Fibroblast of skin of back (primary cell): ENCODE measurements around the gene FAM131B.

Experiments used
- DNase-seq: peaks from one replicate; pipeline ENCODE4 v3.0.0-alpha.2; 2013

Gene FAM131B

DNA sequence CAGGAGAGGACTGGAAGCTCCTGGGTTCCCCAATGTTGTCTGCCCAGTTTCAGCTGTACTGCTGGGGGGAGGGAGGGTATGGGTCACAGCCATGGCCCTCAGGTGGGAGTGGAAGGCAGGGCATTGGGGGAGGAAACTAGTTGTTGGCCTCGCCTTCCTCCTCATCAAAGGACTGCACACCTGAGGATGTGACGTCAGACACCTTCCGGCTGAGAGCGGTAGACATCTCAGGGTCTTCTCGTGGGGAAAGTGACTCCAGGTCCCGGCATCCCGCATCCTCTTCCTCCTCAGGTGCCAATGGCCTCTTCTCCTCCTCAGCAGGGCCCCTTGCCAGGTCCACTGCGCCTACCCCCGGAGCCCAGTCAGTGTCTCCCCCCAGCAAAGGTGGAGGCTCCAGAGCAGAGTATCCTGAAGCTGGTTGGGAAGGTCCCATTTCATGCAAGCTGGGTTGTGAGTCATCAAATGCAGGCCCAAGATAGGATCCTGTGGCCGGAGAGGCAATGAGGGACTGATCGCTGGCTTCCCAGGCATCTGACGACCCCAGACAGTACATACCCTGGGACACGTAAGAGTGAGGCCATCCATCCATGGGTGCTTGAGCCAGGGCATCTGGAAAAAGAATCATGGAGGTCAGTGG is 6.0 kb downstream of the FAM131B start:
- no peak for DNase-seq

DNA sequence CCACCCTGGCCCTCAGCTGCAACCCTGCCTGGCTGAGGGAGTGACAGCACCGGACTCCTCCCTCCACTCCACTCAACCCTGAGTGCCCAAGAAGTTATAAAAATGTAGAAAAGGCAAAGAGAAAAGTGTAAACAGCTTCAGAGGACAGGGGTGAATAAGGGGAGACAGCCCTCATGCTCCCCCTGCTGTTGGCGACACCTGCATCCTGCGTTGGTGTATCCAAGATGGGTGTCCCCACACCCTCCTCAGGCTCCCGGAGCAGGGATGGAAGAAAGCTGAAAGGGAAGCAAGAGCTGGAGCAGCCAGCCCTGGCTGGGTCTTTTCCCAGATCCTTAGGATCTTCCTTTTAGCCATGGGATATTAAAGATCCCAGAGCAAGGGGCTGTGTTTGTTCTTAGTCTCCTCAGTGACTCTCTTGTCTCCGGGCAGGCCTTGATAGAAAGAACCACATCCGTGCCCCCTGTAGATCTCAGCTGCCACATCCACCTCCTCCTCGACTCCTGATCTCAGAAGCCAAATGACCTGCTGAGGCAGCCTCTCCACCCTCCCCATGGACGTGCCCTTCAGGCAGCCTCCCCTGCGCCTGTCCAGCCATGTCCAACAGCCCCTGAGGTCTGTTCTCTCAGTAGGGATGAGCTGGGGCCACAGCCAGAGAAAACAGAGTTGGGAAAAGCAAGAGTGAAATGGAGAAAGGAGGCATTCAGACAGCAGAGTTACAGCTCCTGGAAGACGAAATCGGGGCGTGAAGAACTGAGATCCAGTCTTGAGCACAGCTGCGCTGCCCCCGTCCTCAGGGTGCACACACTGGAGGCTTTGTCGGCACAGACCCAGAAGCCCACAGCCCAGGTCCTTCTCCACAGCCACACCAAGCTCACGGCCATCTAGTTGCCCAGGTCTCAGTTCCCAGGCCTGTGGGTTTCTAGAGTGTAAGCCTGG is 6.8 kb downstream of the FAM131B start:
- DNase-seq = no peak

DNA sequence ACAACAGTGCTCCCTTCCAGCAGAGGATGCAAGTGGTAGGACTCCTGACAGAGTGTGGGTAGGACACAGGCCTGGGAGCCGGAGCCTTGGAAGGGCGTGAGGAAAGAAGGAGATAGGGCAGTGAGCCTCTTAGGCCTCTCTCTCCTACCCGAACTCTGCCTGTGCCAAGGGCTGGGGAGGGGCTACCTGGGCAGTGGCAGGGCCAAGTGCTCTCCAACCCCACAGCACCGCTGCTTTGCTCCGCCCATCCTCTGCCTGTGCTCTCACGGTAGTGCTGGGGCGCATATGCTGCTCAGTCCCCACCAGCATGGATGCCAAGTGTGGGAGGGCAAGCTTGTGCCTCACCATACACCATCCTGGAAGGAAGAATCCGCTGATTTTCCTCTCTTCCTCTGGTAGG is 7.5 kb downstream of the FAM131B start:
- no peak for DNase-seq

DNA sequence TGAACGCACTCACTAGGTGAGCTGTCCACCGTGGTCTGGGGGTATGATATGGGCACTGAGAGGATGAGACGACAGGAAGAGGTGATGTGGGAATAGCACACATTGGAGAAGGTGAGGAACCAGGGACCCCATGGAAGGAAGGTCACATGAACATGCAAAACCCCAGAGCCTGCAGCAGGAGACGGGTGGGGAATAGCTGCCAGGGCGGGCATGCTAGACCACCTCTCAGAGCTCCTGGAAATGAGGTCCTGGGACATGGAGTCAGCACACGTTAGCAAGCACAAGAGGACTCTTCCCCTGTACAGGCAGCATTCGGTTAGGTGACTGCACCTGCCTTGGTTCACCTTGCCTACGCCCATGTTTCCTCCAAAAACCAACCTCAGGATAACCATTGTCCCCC is 8.1 kb downstream of the FAM131B start:
- no peak for DNase-seq

DNA sequence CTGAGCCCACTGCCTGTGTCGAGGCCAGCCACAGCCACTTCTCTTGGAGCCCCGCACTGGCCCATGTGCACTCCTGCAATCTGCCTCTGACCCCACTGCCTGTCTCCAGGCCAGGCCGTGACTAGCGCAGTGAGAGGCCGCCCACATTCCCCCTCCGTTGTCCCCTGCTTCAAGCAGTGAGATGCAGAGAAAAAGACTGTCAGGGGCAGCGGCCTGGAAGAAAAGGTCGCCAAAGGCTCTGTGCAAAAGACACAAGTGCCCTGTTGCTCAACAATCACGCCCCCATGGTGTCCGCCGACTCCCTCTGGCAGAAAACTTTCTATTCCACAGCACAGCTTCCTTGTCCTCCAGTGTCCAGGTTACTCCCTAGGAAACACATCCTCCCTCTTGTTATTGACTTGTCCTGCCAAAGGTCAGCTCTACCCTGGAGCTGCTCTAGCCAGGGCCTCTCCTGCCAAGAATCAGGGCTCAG is 9.9 kb downstream of the FAM131B start:
- no peak for DNase-seq

DNA sequence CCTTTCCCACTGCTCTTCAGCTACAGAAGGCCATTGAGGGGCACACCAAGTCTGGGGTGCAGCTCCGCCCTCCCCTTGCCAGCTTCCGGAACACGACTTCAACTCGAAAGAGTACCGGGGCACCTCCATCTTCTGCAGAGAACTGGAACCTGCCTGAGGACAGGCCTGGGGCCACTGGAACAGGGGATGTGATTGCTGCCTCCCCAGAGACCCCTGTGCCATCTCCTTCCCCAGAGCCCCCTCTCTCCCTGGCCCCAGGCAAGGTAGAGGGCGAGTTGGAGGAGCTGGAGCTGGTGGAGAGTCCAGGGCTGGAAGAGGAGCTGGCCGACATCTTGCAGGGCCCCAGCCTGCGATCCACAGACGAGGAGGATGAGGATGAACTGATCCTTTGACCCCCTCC is 10.9 kb downstream of the FAM131B start:
- no peak for DNase-seq

DNA sequence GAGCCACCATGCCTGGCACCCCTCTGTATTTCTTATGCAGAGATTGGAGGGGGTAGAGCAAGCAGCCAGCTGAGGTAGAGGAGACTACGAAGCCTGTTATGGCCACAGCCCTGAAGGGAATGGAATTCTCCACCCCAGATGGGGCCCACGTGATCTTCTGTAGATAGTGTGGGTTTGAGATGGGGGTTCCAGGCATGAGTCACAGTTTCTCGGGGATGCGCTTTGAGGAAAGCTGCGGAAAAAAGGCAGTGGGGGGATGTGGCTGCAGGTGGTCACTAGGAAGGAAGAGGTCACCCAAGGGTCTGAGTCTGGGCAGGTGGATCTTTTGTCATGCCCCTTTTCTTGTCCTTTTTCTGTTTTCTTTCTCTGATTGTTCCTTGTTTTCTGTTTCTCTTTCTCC is 11.5 kb downstream of the FAM131B start:
- no peak for DNase-seq

GRCh38 chr7:143347950-143348349 is 14.6 kb downstream of the FAM131B start:
- no peak for DNase-seq

- DNase-seq = no peak
Measured at GRCh38 chr7:143346018-143346417, 16.5 kb downstream of the FAM131B start.

DNA sequence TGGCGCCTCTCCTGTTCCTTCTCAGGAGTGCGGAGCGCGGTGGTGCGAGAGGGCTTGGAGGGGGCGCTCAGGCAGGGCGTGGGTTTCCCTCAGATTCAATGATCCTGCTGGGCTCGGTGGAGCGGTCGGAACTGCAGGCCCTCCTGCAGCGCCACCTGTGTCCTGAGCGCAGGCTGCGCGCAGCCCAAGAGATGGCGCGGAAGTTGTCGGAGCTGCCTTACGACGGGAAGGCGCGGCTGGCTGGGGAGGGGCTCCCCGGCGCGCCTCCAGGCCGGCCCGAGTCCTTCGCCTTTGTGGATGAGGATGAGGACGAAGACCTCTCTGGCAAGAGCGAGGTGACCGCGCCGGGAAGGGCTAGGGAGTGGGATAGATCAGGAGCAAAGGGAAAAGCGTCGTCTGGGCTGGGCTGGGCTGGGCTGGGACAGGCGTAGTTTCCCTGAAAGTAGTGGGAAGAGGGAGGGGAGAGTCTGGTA is 17.0 kb downstream of the FAM131B start:
- peak; percentile 19 for DNase-seq

DNA sequence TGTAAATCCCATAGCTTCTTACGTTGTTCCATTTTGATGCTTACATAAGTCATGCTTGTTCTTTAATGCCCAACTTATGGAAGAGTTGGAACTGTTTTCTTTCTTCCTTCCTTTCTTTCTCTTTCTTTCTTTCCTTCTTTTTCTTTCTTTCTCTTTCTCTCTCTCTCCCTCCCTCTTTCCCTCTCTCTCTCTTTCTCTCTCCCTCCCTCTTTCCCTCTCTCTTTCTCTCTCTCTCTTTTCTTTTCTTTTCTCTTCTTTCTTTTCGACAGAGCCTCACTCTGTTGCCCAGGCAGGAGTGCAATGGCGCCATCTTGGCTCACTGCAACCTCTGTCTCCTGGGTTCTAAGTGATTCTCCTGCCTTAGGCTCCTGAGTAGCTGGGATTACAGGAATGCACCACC is 18.9 kb downstream of the FAM131B start:
- no peak for DNase-seq

GRCh38 chr7:143341842-143342241 is 20.7 kb downstream of the FAM131B start:
- DNase-seq = no peak

DNA sequence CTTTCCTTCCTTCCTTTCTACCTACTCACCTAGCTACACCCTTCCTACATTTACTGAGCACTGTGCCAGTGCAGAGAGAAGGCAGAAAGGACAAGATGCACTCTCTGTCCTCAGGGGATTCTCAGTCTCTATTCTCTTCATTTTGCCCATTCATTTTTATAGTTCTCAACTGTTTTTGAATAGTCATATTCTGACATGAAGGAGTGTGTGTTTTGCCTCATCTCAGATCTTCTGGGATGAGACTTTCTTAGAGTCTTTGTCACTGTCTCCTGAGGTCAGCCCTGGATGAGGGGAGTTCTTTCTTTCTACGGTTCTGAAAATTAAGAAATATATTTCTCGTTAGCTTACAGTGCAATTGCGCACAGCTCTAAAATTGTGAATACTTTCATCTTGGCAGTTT is 25.3 kb downstream of the FAM131B start:
- DNase-seq = no peak

GRCh38 chr7:143334244-143334643 is 28.3 kb downstream of the FAM131B start:
- no peak for DNase-seq

DNA sequence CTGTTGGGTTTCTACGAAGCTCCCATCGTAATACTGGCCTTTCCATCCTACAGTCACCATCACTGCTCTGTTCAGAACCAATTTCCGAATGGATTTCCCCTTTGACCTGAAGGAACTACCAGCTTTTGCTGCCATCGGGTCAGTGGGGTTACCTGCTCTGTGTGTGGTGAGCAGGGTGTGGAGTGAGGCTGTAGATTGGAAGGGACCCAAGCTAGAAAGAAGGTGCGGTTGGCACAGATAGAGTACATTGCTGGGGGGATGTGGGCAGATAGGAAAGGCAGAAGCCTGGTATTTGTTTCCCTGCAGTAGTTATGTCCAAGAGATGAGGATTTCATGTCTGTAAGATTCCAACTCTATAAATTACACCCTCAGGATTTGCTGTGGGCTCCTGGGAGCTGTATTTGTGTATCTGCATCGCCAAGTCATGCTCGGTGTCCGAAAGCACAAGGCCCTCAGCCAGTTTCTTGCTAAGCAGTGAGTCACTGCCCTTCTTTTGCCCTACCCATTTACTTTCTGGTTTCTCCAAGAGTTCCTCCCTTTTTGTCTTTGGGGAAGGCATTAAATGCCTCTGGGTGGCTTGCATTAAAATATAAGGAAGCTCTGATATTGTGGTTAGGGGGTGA is 31.2 kb downstream of the FAM131B start:
- peak; percentile 80 for DNase-seq

DNA sequence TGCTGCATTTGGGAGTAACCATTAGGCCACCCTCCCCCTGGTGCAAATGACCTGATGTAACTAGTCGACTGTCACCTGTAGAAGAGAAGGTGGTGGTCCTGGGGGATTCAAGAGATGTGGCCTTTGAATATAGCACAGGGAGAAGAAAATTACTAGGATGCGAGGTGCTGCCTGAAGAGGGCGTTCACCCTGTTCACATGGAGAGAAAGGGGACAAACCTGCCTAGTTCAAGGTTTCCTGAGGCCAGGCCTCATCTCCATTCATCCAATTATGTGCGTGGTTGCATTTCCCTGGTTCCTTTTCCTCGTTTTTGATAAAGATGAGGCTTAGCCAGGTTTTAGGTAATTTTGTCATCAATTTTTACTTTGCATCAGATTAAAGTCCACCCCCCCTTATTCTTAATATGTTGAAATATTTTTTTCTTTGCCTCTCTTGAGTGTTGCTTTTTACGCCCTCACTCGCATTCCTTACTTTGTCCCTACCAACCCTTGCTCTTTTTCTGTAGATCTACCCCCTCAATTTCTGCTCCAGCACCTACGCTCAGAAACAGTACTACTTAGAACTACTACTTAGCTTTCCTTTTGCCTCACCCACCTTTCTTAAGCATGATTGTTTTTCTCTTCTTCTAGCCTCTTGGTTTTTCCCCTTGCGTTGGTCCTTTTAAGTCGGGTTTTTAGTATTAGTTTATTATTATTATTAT is 32.9 kb downstream of the FAM131B start:
- DNase-seq = no peak

DNA sequence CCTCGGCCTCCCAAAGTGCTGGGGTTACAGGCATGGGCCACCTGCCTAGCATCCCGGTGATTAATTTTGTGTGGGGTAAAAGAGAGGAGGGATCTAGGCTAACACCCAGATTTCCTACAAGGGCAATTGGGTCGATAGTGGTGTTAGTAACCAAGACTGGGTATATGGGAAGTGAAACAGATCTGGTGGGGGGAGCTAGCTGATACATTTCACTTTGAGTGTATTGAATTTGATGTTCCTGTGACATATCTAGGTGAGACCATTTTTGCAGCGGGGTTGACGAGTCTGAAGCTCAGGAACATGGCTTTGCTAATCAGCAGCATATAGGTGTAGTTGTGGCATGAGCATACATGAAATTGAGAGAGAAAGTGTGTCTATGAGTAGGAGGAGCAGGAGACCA is 34.6 kb downstream of the FAM131B start:
- DNase-seq = no peak

GRCh38 chr7:143325240-143325639 is 37.3 kb downstream of the FAM131B start:
- DNase-seq = peak; percentile 6

- DNase-seq = no peak
Measured at GRCh38 chr7:143323653-143324052, 38.9 kb downstream of the FAM131B start.

DNA sequence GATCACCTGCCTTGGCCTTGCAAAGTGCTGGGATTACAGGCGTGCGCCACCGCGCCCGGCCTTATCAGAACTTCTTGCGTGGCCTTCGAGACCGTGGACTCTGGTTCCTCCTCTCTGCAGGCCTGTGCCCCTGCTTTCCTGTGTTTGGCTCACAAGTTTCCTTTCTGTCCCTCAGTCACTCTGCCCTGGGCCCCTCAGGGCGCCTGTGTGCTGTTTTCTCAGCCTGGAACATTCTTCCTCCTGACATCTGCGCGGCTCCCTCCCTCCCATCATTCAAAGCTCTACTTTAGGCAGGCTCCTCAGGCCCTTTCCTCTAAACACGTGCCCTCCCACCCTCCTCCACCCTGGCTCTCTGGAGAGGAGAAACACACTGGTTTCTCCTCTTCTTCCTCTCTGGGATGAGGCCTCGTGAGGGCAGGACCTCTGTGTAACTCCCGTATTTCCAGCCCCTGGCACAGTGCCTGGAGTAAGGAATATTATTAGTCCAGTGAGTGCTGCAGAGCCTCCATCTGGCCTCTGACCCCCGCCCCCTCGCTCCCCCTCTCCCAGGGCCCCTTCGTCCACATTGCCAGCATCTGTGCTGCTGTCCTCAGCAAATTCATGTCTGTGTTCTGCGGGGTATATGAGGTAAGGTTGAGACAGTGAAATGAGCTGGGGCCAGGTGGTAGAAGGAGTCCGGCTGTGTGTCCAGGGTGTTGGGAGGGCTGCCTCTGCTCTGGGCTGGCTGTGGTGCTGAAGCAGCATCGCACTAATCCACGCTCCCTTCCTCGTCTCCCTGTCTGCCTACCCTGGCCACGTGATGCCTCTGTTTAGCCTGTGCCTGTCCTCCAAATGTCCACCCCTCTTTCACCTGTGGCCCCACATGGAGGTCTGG is 39.5 kb downstream of the FAM131B start:
- DNase-seq = no peak

DNA sequence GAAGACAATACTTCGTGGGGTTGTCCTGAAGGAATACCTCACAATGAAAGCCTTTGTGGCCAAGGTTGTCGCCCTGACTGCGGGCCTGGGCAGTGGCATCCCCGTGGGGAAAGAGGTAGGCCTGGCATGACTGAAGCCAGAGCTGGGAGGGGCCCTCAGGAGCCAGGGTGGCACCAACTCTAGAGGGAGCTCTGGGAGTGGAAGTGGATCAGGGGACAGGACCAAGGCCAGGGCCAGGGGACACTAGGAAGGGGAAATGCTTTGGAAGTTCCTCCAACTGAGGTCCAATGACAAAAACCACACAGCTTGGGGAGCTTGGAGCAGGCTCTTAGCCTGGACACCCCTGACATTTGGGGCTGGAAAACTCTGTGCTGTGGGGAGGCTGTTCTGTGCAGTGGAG is 40.8 kb downstream of the FAM131B start:
- no peak for DNase-seq

GRCh38 chr7:143321242-143321641 is 41.3 kb downstream of the FAM131B start:
- DNase-seq = no peak
